ENCODE measurements around the gene ICAM4.

DNA sequence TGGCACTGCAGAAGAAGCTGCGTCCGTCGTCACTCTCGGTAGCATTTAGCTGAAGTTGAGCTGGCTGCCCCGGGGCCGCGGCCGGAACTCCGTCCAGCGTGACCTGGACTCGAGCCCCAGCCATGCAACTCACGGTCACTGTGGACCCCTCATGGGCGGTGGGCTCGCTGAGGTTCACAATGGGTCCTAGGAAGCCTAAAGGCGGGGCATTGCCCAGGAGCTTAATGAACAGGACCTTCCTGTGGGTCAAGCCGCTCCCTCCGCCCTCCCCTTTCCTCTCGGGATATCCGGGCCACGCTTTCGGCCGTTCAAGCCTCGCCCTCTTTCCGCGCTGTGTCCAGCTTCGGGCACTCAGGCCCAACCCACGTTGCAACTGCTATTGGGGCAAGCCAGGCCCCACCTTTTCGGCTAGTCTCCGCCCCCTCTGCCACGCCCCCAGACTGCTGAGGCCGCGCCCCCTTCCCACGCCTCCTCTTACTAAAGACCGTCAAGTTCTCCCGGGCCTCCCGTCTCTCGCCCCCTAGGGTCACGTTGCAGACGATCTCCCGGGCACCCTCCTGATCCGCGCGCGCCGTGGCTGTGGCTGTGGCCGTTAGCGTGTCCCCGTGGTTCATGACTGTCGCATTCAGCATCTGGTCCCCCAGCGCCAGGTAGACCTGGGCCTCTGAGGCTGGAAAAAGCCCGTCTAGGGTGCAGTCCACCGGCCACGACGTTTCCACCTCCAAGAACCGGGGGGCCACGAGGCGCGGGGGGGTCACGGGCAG, 48.0 kb downstream of the ICAM4 start:
- TF ChIP-seq RBBP5 (IDR thresholded peaks at IDR 0.05; ENCODE audit: borderline replicate concordance, low read depth, low read length), result no peak; the same call in 1 of the 2 replicates
- no peak for TF ChIP-seq POLR2A (IDR thresholded peaks at IDR 0.05; ENCODE audit: control extremely low read depth in 1 of 2, low read depth in 2 of 2, low read length in 2 of 2)
